Kidney (tissue), 14 donors: ENCODE measurements around the gene PPP6R1. TPM values are rescaled to one million over a fixed set of nuclear protein-coding genes. Genes with fewer than 3 reads are reported as not detected.

ENCODE experiments used
- DNase-seq, 5 donors: peaks; one replicate each; pipeline ENCODE4 v3.0.0-alpha.2; 2013 to 2020
- FAIRE-seq: peaks from 2 replicates; lab custom pipeline; 2012; peaks lifted over from hg19 to GRCh38; lab: Jason Lieb, UNC
- H3K27ac ChIP-seq, 2 donors: one replicate each; pipeline ENCODE4 v1.7.0; 2013; ENCODE audit warnings: low read depth in 2 of 2, low read length in 2 of 2, inconsistent platforms in 1 of 2
- H3K27me3 ChIP-seq: one replicate; pipeline ENCODE4 v1.7.1; 2013; ENCODE audit warnings: low read length, inconsistent platforms; ENCODE audit not compliant: control insufficient read depth, insufficient read depth
- H3K36me3 ChIP-seq, 3 donors: one replicate each; pipeline versions ENCODE4 v1.7.0 to v1.7.1; 2013; ENCODE audit warnings: low read length in 3 of 3, control low read depth in 1 of 3, inconsistent platforms in 1 of 3; ENCODE audit not compliant: insufficient read depth in 3 of 3, control insufficient read depth in 2 of 3
- H3K4me1 ChIP-seq, 3 donors: one replicate each; pipeline versions ENCODE4 v1.7.0 to v1.7.1; 2013; ENCODE audit warnings: low read length in 3 of 3, inconsistent platforms in 1 of 3, low read depth in 1 of 3; ENCODE audit not compliant: control insufficient read depth in 2 of 3, insufficient read depth in 2 of 3
- H3K4me3 ChIP-seq, 3 donors: one replicate each; pipeline versions ENCODE4 v1.7.0 to v1.8.1; 2013; ENCODE audit warnings: low read length in 3 of 3, control low read depth in 1 of 3, inconsistent platforms in 1 of 3
- H3K9ac ChIP-seq, 3 donors: one replicate each; pipeline versions ENCODE4 v1.7.0 to v1.7.1; 2013; ENCODE audit warnings: low read length in 3 of 3, control low read depth in 1 of 3, inconsistent platforms in 1 of 3
- H3K9me3 ChIP-seq, 3 donors: one replicate each; pipeline versions ENCODE4 v1.7.0 to v1.7.1; 2013; ENCODE audit warnings: low read length in 3 of 3, control low read depth in 1 of 3, inconsistent platforms in 1 of 3; ENCODE audit not compliant: control insufficient read depth in 2 of 3, insufficient read depth in 1 of 3
- intact Hi-C: fragments of 100-400 bp; cut with DNase I; formaldehyde crosslinking; loops from one replicate; pipeline ENCODE4 v1.11.1; 2022
- polyA plus RNA-seq: library from polyadenylated mRNA; stranded (reverse); fragments of 350-450 nt; fragmentation: Illumina TruSeq; extraction: RNeasy Lipid Tissue Mini Kit (QIAGEN cat#74804); gene quantifications from one replicate; pipeline ENCODE4 v1.2.3, GENCODE V29; 2014; ENCODE audit warnings: low read depth, low replicate concordance; ENCODE audit not compliant: insufficient read depth
- total RNA-seq: library from RNA; stranded (reverse); fragmentation: NEBNext Ultra II Directional; extraction: Animal tissue kit (Norgen Biotek cat#: 25700); gene quantifications from one replicate; pipeline ENCODE4 v1.2.1, GENCODE V29; 2021
- TF ChIP-seq, protein P1 (sequence below): IDR thresholded peaks from 3 replicates; pipeline ENCODE4 v1.5.1; 2012; ENCODE audit warnings: mild to moderate bottlenecking, moderate library complexity, borderline replicate concordance; ENCODE audit not compliant: insufficient read depth; ENCODE audit errors: extremely low read depth
- donor health status: control.
- donor health status: control.
- donor health status: control.
- donor health status: control.
- donor health status: control.
- donor health status: DM: yes; HTN: yes; CAD: no.
- donor health status: Normal renal cell carcinoma (clear cell type).

PPP6R1 gene
- total and polyA plus RNA-seq, 2 donors from 2014 or later = 30.6 to 61.6 TPM

DNA sequence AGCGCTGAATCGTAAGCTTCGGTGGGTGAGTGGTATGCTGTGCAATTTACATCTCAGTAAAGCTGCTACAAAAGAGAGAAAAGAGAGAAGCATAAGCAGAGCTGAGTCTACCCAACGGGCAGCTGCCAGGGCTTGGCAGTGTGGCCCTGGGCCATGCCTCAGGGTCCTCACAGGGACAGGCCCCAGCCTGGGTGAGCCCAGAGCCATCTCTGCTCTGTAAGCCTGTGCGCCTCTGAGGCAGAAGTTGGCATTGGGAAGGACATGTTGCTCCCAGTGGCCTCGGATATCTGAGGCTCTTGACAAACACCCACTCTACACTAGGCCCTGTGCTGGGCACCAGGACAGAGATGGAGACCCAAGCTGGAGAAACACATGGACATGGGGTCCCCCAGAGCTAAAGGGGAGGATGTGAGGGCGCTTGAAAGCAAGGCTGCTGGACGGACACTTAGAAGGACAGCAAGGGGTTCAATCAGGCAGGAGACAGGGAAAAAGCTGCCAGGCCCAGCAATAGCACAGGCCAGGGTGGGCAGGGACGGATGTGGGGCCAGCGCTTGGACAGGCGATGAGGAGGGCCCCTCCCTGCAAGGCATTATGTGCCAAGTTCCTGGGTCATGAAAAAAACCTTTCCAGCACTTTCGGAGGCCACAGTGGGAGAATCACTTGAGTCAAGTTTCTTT lies 14.7 kb downstream of the PPP6R1 start:
- Histone ChIP-seq H3K27ac (no peak overlapping the region), H3K36me3 (peaks cover 0 to 49% (median 40%) of the 10 kb centered on the region in 3 donors), H3K9me3 (no peaks in the 10 kb centered on the region), H3K9ac (no peak overlapping the region), H3K27me3 (no peaks in the 10 kb centered on the region), H3K4me1 (no peaks in the 10 kb centered on the region), H3K4me3 (no peak overlapping the region)
- intact Hi-C loops = no loop called here
- TF ChIP-seq, protein P1, sequence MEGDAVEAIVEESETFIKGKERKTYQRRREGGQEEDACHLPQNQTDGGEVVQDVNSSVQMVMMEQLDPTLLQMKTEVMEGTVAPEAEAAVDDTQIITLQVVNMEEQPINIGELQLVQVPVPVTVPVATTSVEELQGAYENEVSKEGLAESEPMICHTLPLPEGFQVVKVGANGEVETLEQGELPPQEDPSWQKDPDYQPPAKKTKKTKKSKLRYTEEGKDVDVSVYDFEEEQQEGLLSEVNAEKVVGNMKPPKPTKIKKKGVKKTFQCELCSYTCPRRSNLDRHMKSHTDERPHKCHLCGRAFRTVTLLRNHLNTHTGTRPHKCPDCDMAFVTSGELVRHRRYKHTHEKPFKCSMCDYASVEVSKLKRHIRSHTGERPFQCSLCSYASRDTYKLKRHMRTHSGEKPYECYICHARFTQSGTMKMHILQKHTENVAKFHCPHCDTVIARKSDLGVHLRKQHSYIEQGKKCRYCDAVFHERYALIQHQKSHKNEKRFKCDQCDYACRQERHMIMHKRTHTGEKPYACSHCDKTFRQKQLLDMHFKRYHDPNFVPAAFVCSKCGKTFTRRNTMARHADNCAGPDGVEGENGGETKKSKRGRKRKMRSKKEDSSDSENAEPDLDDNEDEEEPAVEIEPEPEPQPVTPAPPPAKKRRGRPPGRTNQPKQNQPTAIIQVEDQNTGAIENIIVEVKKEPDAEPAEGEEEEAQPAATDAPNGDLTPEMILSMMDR = no peak
- DNase-seq = peak in 1 of 5 donors; percentile 32
- no peak for FAIRE-seq

DNA sequence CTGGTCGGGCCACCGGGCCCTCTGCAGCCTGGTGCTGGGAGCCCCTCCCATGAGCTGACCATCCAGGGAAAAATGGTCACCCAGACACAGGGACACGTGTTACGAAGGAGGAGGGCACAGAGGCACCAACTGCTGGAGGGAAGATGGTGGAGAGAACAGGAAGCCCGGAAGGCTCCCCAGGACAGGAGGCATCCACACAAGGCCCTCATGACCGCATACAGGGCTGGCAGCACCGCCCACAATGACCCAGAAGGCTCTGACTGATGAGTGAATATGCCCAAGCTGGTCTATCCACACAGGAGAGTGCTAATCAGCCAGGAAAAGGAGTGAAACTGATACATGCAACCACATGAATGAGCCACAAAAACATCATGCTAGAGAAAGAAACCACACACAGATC lies 16.3 kb downstream of the PPP6R1 start:
- no peak overlapping the region for H3K27ac ChIP-seq
- no peak overlapping the region for H3K9ac ChIP-seq
- H3K9me3 ChIP-seq = no peaks in the 10 kb centered on the region
- H3K4me3 ChIP-seq = no peak overlapping the region
- no peaks in the 10 kb centered on the region for H3K27me3 ChIP-seq
- intact Hi-C loops = no loop called here
- peaks cover 0 to 60% (median 47%) of the 10 kb centered on the region in 3 donors for H3K36me3 ChIP-seq
- TF ChIP-seq, protein P1 = no peak
- FAIRE-seq (no peak), DNase-seq (no peak)
- no peaks in the 10 kb centered on the region for H3K4me1 ChIP-seq

DNA sequence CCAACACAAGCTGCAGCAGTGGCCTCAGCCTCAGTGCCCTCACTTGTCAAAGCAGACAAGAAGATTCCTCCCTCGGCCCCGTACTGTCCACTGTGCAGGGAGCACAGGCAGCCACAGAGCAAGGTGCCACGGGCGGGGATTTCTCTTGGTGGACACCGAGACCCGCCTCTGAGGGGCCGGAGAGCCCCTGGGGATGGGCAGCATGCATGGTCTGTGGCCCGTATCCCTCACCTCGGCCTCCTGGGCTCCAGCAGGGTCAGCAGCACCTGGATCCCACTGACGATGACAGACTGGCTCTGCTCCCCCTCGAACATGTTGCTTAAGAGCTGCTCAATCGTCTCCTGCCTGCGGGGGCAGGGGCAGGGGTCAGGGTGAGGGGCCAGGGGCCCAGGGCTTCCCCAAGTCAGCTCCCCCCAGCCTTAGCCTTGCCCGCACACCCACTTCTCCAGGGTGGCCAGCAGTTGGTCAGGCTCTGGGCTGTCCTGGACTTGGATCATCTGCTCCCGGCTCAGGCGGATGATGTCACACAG lies 16.8 kb downstream of the PPP6R1 start:
- H3K9me3 ChIP-seq = no peaks in the 10 kb centered on the region
- FAIRE-seq = no peak
- intact Hi-C loops = no loop called here

More for the DNA sequence above, 16.8 kb downstream of the PPP6R1 start:
- H3K4me1 ChIP-seq = no peaks in the 10 kb centered on the region
- H3K36me3 ChIP-seq = peaks cover 1 to 66% (median 51%) of the 10 kb centered on the region in 3 donors
- no peak overlapping the region for H3K4me3 ChIP-seq
- TF ChIP-seq, protein P1 = no peak
- DNase-seq = peak in 1 of 5 donors; percentile 51
- no peak overlapping the region for H3K9ac ChIP-seq
- H3K27me3 ChIP-seq = no peaks in the 10 kb centered on the region
- no peak overlapping the region for H3K27ac ChIP-seq
